Measurements from ENCODE around the gene NOP53.
"Not testable (repeated sequence)": the region's sequence is repeated elsewhere in the genome, so short reads cannot be mapped to it uniquely, and the experiment has no call there.

The NOP53 gene

DNA sequence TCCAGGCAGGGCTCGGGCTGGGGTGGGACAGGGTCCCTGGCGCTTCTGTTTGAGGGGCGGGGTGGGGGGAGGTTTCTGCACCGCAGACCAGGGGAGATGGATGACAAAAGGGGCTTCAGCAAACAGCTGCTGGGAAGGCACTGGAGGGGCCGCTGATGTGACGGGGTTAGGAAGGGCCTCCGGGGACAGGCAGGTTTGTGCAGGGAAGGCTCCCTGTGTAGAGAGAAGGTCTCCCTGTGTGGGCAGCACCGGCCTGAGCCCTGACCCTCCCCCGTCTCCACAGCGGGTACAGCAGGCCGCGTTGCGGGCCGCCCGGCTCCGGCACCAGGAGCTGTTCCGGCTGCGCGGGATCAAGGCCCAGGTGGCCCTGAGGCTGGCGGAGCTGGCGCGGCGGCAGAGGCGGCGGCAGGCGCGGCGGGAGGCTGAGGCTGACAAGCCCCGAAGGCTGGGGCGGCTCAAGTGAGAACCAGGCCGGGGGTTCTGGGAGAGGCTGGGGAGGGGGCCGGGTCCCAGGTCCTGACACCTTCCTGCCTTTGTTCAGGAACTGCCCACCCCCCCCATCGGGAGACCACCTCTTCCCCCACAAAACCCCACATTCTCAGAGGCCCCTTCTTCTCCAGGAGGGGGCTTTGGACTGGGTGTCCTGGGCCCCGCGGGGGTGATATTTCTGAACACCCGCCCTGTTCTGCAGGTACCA lies 9.9 kb downstream of the NOP53 start:
- no peak for DNase-seq (ENCODE audit: low spot score)

DNA sequence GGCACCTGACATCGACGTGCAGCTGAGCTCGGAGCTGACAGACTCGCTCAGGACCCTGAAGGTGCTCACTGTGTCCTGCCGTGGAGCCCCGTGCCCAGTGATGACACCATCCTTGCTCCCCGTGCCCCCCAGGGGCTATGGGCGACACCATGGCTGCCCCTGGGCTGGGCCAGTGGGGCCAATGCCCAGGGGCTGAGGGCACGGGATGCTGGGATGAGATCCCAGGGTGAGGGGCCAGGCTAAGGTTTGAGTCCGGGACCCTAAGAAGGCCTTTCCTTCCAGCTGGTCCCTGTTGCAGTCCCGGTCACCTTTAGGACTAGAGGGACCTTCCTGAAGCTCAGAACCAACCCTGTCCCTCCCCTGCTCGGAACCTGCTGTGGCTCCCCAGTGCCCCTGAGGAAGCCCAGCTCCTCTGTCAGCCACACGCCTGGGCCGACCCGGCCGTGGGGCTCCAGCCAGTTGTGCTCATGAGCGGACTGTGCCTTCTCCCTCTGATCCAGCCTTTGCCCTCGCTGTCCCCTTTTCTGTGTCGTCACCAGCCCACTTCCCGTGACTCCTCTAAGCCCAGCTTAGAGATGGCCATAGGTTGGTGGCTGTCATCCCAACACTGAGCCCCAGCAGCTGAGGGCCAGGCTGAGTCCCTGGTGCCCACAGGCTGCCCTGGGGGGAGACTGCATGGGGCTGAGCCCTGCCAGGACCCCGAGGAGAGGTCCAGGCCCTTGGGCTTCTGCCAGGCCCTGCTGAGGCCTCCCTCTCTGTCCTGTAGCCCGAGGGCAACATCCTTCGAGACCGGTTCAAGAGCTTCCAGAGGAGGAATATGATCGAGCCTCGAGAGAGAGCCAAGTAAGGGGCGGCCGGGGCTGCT lies 10.6 kb downstream of the NOP53 start:
- no peak for DNase-seq (ENCODE audit: low spot score)

GRCh38 chr19:47756627-47756929 lies 11.2 kb downstream of the NOP53 start:
- no peak for DNase-seq (ENCODE audit: low spot score)

DNA sequence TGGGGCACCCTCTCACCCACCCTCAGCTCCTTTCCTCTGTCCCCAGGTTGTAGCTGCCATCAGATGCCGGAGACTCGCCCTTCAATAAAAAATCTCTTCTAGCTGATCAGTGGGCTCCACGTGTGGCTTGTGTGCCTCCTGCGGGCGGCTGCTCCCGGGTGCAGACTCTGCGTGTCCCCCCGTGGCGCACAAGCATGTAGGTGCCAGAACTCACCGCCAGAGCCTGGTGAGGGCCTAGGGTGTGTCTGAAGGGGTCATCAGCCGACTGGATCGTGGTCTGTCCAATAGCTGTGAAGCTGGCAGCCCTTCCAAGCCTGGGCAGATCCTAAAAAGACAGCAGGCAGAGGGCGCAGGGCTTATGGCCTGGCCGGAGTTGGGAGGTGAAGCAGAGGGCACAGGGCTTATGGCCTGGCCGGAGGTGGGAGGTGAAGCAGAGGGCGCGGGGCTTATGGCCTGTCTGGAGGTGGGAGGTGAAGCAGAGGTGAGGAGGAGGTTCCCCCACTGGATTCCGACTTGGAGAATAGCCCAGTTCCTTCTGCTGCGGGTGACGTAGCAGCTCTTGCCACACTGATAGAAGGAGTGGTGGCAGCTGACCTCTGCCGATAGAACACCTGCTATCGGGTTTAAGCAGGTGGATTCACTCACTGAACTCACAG lies 11.7 kb downstream of the NOP53 start:
- DNase-seq (ENCODE audit: low spot score): no peak

- no peak for DNase-seq (ENCODE audit: low spot score)
These were observed 12.5 kb downstream of the NOP53 start for GRCh38 chr19:47757617-47758442.

DNA sequence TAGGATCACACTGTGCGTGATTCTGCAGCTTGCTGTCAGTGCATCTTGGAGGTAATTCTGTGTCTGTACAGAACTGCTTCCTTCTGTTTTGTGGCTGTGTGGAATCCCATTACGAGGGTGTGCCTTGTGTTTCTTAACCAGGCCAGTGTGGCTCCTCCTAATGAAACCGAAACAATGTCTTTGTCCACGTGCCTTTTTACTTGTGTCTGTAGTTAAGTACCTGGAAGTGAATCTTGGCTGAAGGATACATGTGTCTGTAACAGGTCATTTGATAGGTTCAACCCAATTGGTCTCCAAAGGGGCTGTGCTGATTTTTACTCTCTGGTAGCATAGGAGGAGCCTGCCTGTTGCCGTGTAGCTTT lies 13.1 kb downstream of the NOP53 start:
- no peak for DNase-seq (ENCODE audit: low spot score)

GRCh38 chr19:47760632-47760999 lies 15.3 kb downstream of the NOP53 start:
- no peak for DNase-seq (ENCODE audit: low spot score)

DNA sequence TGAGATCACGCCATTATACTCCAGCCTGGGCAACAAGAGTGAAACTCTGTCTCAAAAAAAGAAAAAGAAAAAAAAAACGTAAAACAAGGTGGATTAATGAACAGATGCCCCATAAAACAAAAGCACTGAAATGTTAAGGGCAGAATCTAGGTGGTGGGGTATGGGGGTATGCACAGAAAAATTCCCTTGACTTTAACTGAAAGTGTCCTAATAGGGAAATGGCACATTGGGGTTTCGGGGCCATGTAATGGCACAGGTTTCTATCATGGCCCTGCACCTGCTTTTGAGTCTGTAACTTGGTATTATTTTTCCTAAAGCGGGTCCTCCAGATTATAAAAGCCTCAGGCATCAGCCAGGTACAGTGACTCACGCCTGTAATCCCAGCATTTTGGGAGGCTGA lies 16.2 kb downstream of the NOP53 start:
- no peak for DNase-seq (ENCODE audit: low spot score)

DNA sequence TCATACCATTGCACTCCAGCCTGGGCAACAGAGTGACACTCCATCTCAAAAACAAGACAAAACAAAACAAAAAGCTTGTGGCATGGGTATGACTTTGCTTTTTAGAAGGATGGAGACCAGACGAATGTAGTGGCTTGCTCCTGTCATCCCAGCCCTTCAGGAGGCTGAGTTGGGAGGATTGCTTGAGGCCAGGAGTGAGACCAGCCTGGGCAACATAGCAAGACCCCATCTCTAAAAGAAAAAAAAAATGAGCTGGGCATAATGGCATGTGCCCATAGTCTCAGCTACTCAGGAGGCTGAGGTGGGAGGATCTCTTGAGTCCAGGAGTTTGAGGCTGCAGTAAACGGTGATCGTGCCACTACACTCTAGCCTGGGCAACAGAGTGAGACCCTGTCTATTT lies 16.8 kb downstream of the NOP53 start:
- no peak for DNase-seq (ENCODE audit: low spot score)

GRCh38 chr19:47762615-47763308 lies 17.4 kb downstream of the NOP53 start:
- DNase-seq (ENCODE audit: low spot score): no peak

- DNase-seq (ENCODE audit: low spot score): not testable (repeated sequence)
These were observed 19.4 kb downstream of the NOP53 start for GRCh38 chr19:47764705-47765104.

GRCh38 chr19:47765523-47766358 lies 20.4 kb downstream of the NOP53 start:
- no peak for DNase-seq (ENCODE audit: low spot score)

- DNase-seq (ENCODE audit: low spot score): no peak
These were observed 20.9 kb downstream of the NOP53 start for GRCh38 chr19:47766359-47766620.

DNA sequence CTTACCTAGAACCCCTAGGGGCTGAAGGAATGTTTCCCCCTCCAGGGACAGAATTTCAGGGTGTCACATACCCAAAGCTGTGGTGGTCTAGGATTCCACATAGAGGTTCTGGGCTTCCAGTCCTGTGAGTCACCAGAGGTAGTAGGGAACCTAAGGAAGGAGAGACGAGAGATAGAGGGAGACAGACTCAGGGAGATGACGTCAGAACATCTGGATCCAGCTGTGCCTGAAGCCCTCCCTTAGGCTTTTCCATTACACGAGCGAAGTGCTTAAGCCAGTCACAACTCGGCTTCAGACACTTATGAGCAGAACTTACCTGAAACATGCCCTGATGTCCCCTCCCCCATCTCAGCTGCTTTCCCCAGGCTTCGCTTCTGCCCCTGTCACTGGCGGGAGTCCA lies 21.3 kb downstream of the NOP53 start:
- DNase-seq (ENCODE audit: low spot score): no peak

- no peak for DNase-seq (ENCODE audit: low spot score)
These were observed 22.0 kb downstream of the NOP53 start for GRCh38 chr19:47767349-47767748.

GRCh38 chr19:47768604-47769003 lies 23.3 kb downstream of the NOP53 start:
- DNase-seq (ENCODE audit: low spot score): no peak

DNA sequence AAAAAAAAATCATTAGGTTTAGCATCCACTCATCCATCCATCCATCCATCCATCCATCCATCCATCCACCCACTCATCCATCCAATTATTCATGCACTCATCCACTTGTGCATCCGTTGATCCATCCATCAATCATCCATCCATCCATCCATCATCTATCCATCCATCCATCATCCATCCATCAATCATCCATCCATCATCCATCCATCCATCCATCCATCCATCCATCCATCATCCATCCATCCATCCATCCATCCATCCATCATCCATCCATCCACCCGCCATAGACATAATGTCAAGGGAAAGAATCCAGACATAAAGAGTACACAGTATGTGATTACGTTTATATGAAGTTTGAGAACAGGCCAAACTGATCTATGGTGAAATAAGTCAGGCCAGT lies 24.2 kb downstream of the NOP53 start:
- no peak for DNase-seq (ENCODE audit: low spot score)

- not testable (repeated sequence) for DNase-seq (ENCODE audit: low spot score)
These were observed 25.9 kb downstream of the NOP53 start for GRCh38 chr19:47771291-47771690.

DNA sequence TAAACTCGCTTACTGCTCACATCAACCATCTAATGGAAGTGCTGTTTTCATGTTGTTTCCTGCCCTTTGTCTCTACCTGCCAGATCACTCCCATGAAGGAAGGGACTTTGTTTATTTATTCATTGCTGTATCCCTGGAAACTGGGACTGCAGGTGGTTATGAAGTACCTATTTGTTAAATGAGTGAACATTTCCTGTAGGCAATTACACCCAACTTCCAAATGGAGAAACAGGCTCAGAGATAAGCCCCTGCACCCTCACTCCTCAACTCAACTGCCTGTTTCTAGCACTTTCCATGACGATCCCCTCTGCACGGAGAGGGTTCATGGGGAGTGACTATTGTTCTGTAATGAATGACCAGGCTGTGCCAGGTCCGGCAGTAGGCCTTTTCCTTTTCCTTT lies 31.2 kb downstream of the NOP53 start:
- no peak for DNase-seq (ENCODE audit: low spot score)

DNA sequence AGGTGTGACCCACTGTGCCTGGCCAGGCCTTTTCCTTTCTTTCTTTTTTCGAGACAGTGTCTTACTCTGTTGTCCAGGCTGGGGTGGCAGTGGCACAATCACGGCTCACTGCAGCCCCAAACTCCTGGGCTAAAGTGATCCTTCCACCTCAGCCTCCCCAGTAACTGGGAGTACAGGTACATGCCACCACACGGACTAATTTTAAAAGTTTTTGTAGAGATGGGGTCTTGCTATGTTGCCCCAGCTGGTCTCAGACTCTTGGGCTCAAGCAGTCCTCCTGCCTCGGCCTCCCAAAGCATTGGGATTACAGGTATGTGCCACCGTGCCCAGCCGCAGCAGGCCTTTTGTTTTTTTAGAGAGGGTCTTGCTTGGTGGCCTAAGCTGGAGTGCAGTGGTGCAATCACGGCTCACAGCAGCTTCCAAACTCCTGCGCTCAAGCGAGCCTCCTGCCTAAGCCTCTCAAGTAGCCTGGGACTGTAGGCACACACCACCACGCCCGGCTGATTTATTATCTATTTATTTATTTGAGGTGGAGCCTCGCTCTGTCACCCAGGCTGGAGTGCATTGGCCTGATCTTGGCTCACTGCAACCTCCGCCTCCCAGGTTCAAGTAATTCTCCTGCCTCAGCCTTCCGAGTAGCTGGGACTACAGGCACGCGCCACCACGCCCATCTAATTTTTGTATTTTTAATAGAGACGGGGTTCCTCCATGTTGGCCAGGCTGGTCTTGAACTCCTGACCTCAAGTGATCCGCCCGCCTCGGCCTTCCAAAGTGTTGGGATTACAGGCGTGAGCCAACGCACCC lies 32.1 kb downstream of the NOP53 start:
- not testable (repeated sequence) for DNase-seq (ENCODE audit: low spot score)

Data from left forelimb (tissue), 1 donor.